ENCODE data around the gene PARD3B. TPM values are rescaled to one million over a fixed set of nuclear protein-coding genes. Genes with fewer than 3 reads are reported as not detected.

Gene PARD3B
- polyA plus RNA-seq, 1 donor, result 10.3 TPM

- no peak for DNase-seq
Measured at GRCh38 chr2:205636549-205637319, 1091.5 kb downstream of the PARD3B start.

- DNase-seq, result no peak
Measured at GRCh38 chr2:205637320-205637602, 1092.0 kb downstream of the PARD3B start.

- DNase-seq, result no peak
Measured at GRCh38 chr2:205637779-205638503, 1092.7 kb downstream of the PARD3B start.

GRCh38 chr2:205640716-205641115, 1095.4 kb downstream of the PARD3B start:
- no peak for DNase-seq

- DNase-seq, result no peak
Measured at GRCh38 chr2:205642599-205643356, 1097.5 kb downstream of the PARD3B start.

- no peak for DNase-seq
Measured at GRCh38 chr2:205643391-205643885, 1098.2 kb downstream of the PARD3B start.

GRCh38 chr2:205644018-205644417, 1098.7 kb downstream of the PARD3B start:
- no peak for DNase-seq

GRCh38 chr2:205646680-205647079, 1101.4 kb downstream of the PARD3B start:
- DNase-seq, result no peak

- no peak for DNase-seq
Measured at GRCh38 chr2:205650450-205650849, 1105.2 kb downstream of the PARD3B start.

- DNase-seq, result no peak
Measured at GRCh38 chr2:205650931-205651330, 1105.7 kb downstream of the PARD3B start.

GRCh38 chr2:205651719-205652118, 1106.4 kb downstream of the PARD3B start:
- no peak for DNase-seq

- no peak for DNase-seq
Measured at GRCh38 chr2:205654878-205655605, 1109.8 kb downstream of the PARD3B start.

- no peak for DNase-seq
Measured at GRCh38 chr2:205655779-205656456, 1110.6 kb downstream of the PARD3B start.

GRCh38 chr2:205656461-205656860, 1111.2 kb downstream of the PARD3B start:
- no peak for DNase-seq

GRCh38 chr2:205656941-205657340, 1111.7 kb downstream of the PARD3B start:
- no peak for DNase-seq

- no peak for DNase-seq
Measured at GRCh38 chr2:205657579-205657978, 1112.3 kb downstream of the PARD3B start.

GRCh38 chr2:205658068-205658467, 1112.8 kb downstream of the PARD3B start:
- DNase-seq, result no peak

- no peak for DNase-seq
Measured at GRCh38 chr2:205658572-205658971, 1113.3 kb downstream of the PARD3B start.

- DNase-seq, result no peak
Measured at GRCh38 chr2:205659922-205660321, 1114.6 kb downstream of the PARD3B start.

- DNase-seq, result peak; percentile 42
Measured at GRCh38 chr2:205660521-205661124, 1115.3 kb downstream of the PARD3B start.

GRCh38 chr2:205661281-205661680, 1116.0 kb downstream of the PARD3B start:
- no peak for DNase-seq
